Stimulated activated CD4-positive, alpha-beta T cell treated with anti-CD3 and anti-CD28 coated beads, Interleukin-2, amount 100 ng/mL, for 4 hours (primary cell): Measurements from ENCODE around the gene GPR32.
"Not testable (repeated sequence)": the region's sequence is repeated elsewhere in the genome, so short reads cannot be mapped to it uniquely, and the experiment has no call there.

Experiments used
- DNase-seq: peaks from one replicate; pipeline ENCODE4 v3.0.0-alpha.2; 2020; ENCODE audit warnings: low read depth

The GPR32 gene

GRCh38 chr19:50783848-50784152, 13.5 kb downstream of the GPR32 start:
- not testable (repeated sequence) for DNase-seq

GRCh38 chr19:50784710-50785109, 14.4 kb downstream of the GPR32 start:
- DNase-seq, result no peak

- no peak for DNase-seq
Observed at GRCh38 chr19:50785329-50785728, 15.1 kb downstream of the GPR32 start.

- no peak for DNase-seq
Observed at GRCh38 chr19:50790396-50790795, 20.1 kb downstream of the GPR32 start, which contains the start of gene ACP4. Gene ACP4 (plus strand): TSS chr19:50790415. CDS start chr19:50790415, 0 bp downstream.

- DNase-seq, result no peak
Observed at GRCh38 chr19:50790922-50791467, 20.7 kb downstream of the GPR32 start.

GRCh38 chr19:50791594-50792271, 21.5 kb downstream of the GPR32 start:
- no peak for DNase-seq

GRCh38 chr19:50792272-50793250, 22.3 kb downstream of the GPR32 start:
- DNase-seq, result no peak

- DNase-seq, result no peak
Observed at GRCh38 chr19:50793558-50794065, 23.3 kb downstream of the GPR32 start.

GRCh38 chr19:50794074-50794875, 24.0 kb downstream of the GPR32 start:
- DNase-seq, result no peak

- DNase-seq, result no peak
Observed at GRCh38 chr19:50794876-50795663, 24.8 kb downstream of the GPR32 start.

GRCh38 chr19:50795664-50796073, 25.4 kb downstream of the GPR32 start:
- no peak for DNase-seq

- no peak for DNase-seq
Observed at GRCh38 chr19:50796128-50796633, 25.9 kb downstream of the GPR32 start.

GRCh38 chr19:50796634-50797428, 26.6 kb downstream of the GPR32 start:
- no peak for DNase-seq

GRCh38 chr19:50797429-50797780, 27.1 kb downstream of the GPR32 start:
- DNase-seq, result no peak

- no peak for DNase-seq
Observed at GRCh38 chr19:50797781-50798658, 27.8 kb downstream of the GPR32 start.

GRCh38 chr19:50798659-50799546, 28.6 kb downstream of the GPR32 start:
- no peak for DNase-seq

GRCh38 chr19:50799547-50799851, 29.2 kb downstream of the GPR32 start:
- DNase-seq, result no peak

GRCh38 chr19:50801107-50801506, 30.8 kb downstream of the GPR32 start:
- no peak for DNase-seq
